Activated T-helper 2 cell treated with anti-CD3 and anti-CD28 coated beads, Interferon-gamma antibody, Interleukin-2, Interleukin-4, amounts not matched to agents 10 μg/mL and 5 μg/mL and 100 μg/mL, durations not matched to agents 14 hours and 24 hours and 36 hours (primary cell): Measurements from ENCODE around the gene SFXN2. TPM values are rescaled to one million over a fixed set of nuclear protein-coding genes. Genes with fewer than 3 reads are reported as not detected.
"Not testable (repeated sequence)": the region's sequence is repeated elsewhere in the genome, so short reads cannot be mapped to it uniquely, and the experiment has no call there.

Experiments used
- DNase-seq: peaks from one replicate; pipeline ENCODE4 v3.0.0; 2021; ENCODE audit warnings: low spot score
- H3K27ac Mint-ChIP-seq: one replicate; pipeline ENCODE4 v1.8.0; 2021; ENCODE audit warnings: mixed read lengths
- H3K27me3 Mint-ChIP-seq: one replicate; pipeline ENCODE4 v1.8.0; 2021; ENCODE audit warnings: low read depth, mixed read lengths
- H3K36me3 Mint-ChIP-seq: one replicate; pipeline ENCODE4 v1.8.0; 2021; ENCODE audit warnings: low read depth, mixed read lengths
- H3K4me1 Mint-ChIP-seq: one replicate; pipeline ENCODE4 v1.8.0; 2021; ENCODE audit warnings: low read depth, mixed read lengths
- H3K4me3 Mint-ChIP-seq: one replicate; pipeline ENCODE4 v1.8.0; 2021; ENCODE audit warnings: low read depth, mild to moderate bottlenecking, moderate library complexity, mixed read lengths
- H3K9me3 Mint-ChIP-seq: one replicate; pipeline ENCODE4 v1.8.0; 2021; ENCODE audit warnings: mixed read lengths
- intact Hi-C: fragments of 100-400 bp; cut with micrococcal nuclease; formaldehyde crosslinking; loops from one replicate; pipeline ENCODE4 v1.15.1; 2023
- total RNA-seq: library from RNA; stranded (reverse); gene quantifications from 2 replicates; pipeline ENCODE4 v1.2.3, GENCODE V29; 2022

Gene SFXN2
- total RNA-seq: 52.2 and 54.0 TPM in 2 replicates

GRCh38 chr10:102714621-102715455, at the start of gene SFXN2:
Gene SFXN2 (plus strand): TSS chr10:102714636. CDS start chr10:102726637, 12,001 bp downstream.
- Mint-ChIP-seq H3K27me3 (no peaks in the 10 kb centered on the region), H3K9me3 (no peaks in the 10 kb centered on the region), H3K4me1 (peaks cover 57% of the 10 kb centered on the region), H3K4me3 (peak within 1 kb of the TSS; percentile 92), H3K27ac (peak within 1 kb of the TSS; percentile 92), H3K36me3 (peaks cover 30% of the 10 kb centered on the region)
- intact Hi-C loops: loop anchor here (1.0 to 5.0 kb wide), 5 partner anchors 28 to 563 kb away; partner anchors contain the start of genes NOLC1, SUFU and WBP1L
- DNase-seq: peak; percentile 55

GRCh38 chr10:102665904-102666509, 48.4 kb upstream of the SFXN2 start:
- intact Hi-C loops: no loop called here
- Mint-ChIP-seq H3K4me3 (no peak overlapping the region), H3K27ac (no peak overlapping the region), H3K36me3 (no peaks in the 10 kb centered on the region), H3K27me3 (no peaks in the 10 kb centered on the region), H3K9me3 (no peaks in the 10 kb centered on the region), H3K4me1 (peaks cover 18% of the 10 kb centered on the region)
- DNase-seq: no peak

- H3K27me3 Mint-ChIP-seq, H3K9me3 Mint-ChIP-seq, intact Hi-C loops, H3K36me3 Mint-ChIP-seq, DNase-seq, H3K4me3 Mint-ChIP-seq, H3K4me1 Mint-ChIP-seq, H3K27ac Mint-ChIP-seq: not testable (repeated sequence)
These were observed 47.0 kb upstream of the SFXN2 start for GRCh38 chr10:102667411-102667810.

- H3K27me3 Mint-ChIP-seq: no peaks in the 10 kb centered on the region
- intact Hi-C loops: no loop called here
- H3K4me3 Mint-ChIP-seq: no peak overlapping the region
- H3K36me3 Mint-ChIP-seq: no peaks in the 10 kb centered on the region
- no peak for DNase-seq
- peaks cover 8% of the 10 kb centered on the region for H3K4me1 Mint-ChIP-seq
- no peaks in the 10 kb centered on the region for H3K9me3 Mint-ChIP-seq
- no peak overlapping the region for H3K27ac Mint-ChIP-seq
These were observed 45.9 kb upstream of the SFXN2 start for GRCh38 chr10:102668326-102669107.

GRCh38 chr10:102669206-102670064, 45.0 kb upstream of the SFXN2 start:
- no peaks in the 10 kb centered on the region for H3K9me3 Mint-ChIP-seq
- intact Hi-C loops: loop anchor here (5.0 kb wide), 1 partner anchor 43 kb away; the partner anchor contains the start of genes ARL3 and SFXN2
- H3K27ac Mint-ChIP-seq: no peak overlapping the region
- no peaks in the 10 kb centered on the region for H3K36me3 Mint-ChIP-seq
- peaks cover 15% of the 10 kb centered on the region for H3K4me1 Mint-ChIP-seq
- H3K4me3 Mint-ChIP-seq: no peak overlapping the region
- DNase-seq: no peak
- no peaks in the 10 kb centered on the region for H3K27me3 Mint-ChIP-seq

- Mint-ChIP-seq H3K4me1 (peaks cover 22% of the 10 kb centered on the region), H3K9me3 (no peaks in the 10 kb centered on the region), H3K27ac (no peak overlapping the region), H3K4me3 (no peak overlapping the region), H3K27me3 (no peaks in the 10 kb centered on the region), H3K36me3 (no peaks in the 10 kb centered on the region)
- DNase-seq: no peak
- intact Hi-C loops: loop anchor here (5.0 kb wide), 1 partner anchor 42 kb away; the partner anchor contains the start of genes ARL3 and SFXN2
These were observed 44.3 kb upstream of the SFXN2 start for GRCh38 chr10:102670065-102670670.

DNA sequence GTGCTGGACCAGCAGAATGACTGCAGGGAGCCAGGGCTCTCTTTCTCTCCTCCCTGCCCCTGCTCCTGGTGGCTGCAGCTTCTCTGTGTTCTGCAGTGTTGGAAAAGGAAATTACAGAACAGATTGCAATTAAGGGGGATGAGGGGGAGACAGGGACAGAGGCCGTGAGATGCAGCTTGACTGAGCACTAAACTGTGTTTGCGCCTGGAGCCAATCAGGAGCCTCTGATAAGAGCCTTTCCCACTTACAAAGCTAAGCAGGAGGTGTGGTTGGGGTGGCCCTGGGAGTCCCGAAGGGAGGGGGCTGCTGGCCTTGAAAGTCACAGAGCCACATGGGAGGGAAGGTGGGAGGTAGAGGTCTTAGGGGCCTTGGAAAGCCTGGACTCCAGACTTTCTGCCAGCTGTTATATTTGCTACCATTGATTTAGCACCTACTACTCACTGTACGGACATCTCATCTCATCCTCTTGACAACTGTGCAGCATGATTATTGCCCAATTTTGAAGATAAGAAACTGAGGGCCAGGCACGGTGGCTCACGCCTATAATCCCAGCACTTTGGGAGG, 43.5 kb upstream of the SFXN2 start:
- Mint-ChIP-seq H3K27me3 (no peaks in the 10 kb centered on the region), H3K36me3 (no peaks in the 10 kb centered on the region), H3K9me3 (no peaks in the 10 kb centered on the region), H3K4me1 (peaks cover 27% of the 10 kb centered on the region), H3K4me3 (no peak overlapping the region), H3K27ac (no peak overlapping the region)
- intact Hi-C loops: loop anchor here (5.0 kb wide), 1 partner anchor 41 kb away; the partner anchor contains the start of genes ARL3 and SFXN2
- no peak for DNase-seq

- H3K9me3 Mint-ChIP-seq: no peaks in the 10 kb centered on the region
- H3K27ac Mint-ChIP-seq: peak overlapping the region; percentile 69
- H3K36me3 Mint-ChIP-seq: peaks cover 4% of the 10 kb centered on the region
- H3K4me1 Mint-ChIP-seq: peaks cover 28% of the 10 kb centered on the region
- no peaks in the 10 kb centered on the region for H3K27me3 Mint-ChIP-seq
- DNase-seq: no peak
- intact Hi-C loops: loop anchor here (5.0 kb wide), 1 partner anchor 39 kb away; the partner anchor contains the start of genes ARL3 and SFXN2
- H3K4me3 Mint-ChIP-seq: peak overlapping the region; percentile 70
These were observed 41.1 kb upstream of the SFXN2 start for GRCh38 chr10:102673236-102673818.

- intact Hi-C loops: loop anchor here (2.0 to 5.0 kb wide), 2 partner anchors 27 to 38 kb away; partner anchors contain the start of genes ARL3 and SFXN2
- Mint-ChIP-seq H3K27me3 (no peaks in the 10 kb centered on the region), H3K4me1 (peaks cover 30% of the 10 kb centered on the region), H3K4me3 (peak overlapping the region; percentile 70), H3K36me3 (peaks cover 6% of the 10 kb centered on the region), H3K27ac (peak overlapping the region; percentile 69), H3K9me3 (no peaks in the 10 kb centered on the region)
- DNase-seq: peak; percentile 66
These were observed 40.5 kb upstream of the SFXN2 start for GRCh38 chr10:102673819-102674511.

DNA sequence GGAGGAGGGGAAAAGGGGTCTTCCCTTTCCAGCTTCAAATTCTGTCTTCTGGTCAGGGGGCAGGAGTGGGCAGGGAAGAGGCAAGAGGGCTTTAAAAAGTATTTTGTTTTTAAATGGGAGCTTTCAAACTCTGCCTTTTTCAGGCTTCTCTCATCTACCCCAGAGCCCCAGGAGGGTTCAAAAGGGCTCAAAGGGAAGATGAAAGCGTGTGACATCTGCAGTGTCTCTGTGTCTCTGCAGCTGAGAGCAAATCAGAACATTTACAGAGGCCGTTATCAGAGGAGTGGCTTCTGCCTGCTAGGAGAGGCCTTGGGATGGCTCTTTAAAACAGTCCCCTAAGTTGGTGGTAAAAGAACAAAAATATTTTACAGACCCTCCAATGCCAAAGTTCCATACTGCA, 39.9 kb upstream of the SFXN2 start:
- H3K4me1 Mint-ChIP-seq: peaks cover 28% of the 10 kb centered on the region
- intact Hi-C loops: loop anchor here (2.0 to 5.0 kb wide), 2 partner anchors 28 to 38 kb away; partner anchors contain the start of genes ARL3 and SFXN2
- no peak overlapping the region for H3K27ac Mint-ChIP-seq
- no peak for DNase-seq
- H3K4me3 Mint-ChIP-seq: peak overlapping the region; percentile 18
- H3K27me3 Mint-ChIP-seq: no peaks in the 10 kb centered on the region
- peaks cover 6% of the 10 kb centered on the region for H3K36me3 Mint-ChIP-seq
- H3K9me3 Mint-ChIP-seq: no peaks in the 10 kb centered on the region
